NCI-H146 (cell line): ENCODE results near the gene CIT.

Experiments
- DNase-seq: peaks from one replicate; lab custom pipeline; 2025; lab: John Stamatoyannopoulos, UW

The CIT gene

GRCh38 chr12:119859241-119859640 lies 17.9 kb downstream of the CIT start:
- DNase-seq, result no peak

GRCh38 chr12:119857041-119857591 lies 20.0 kb downstream of the CIT start:
- no peak for DNase-seq

DNA sequence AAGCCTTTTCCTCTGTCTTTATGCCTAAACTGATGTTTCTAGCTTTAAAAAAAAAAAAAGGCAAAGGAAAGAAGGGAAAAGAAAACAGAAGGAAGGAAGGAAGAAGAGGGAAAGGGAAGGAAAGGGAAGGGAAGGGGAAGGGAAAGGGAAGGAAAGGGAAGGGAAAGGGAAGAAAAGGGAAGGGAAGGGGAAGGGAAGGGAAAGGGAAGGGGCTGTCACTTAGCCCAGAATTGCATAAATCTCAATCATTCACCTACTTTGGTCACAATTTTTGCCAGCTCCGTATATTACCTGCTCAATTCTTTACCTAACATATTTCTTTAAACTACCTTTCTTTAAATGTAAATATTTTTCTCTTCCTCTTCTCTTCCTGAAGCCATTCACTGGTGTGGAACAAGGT lies 26.8 kb downstream of the CIT start:
- DNase-seq, result no peak

- no peak for DNase-seq
These were observed 34.0 kb downstream of the CIT start for GRCh38 chr12:119843100-119843499.

DNA sequence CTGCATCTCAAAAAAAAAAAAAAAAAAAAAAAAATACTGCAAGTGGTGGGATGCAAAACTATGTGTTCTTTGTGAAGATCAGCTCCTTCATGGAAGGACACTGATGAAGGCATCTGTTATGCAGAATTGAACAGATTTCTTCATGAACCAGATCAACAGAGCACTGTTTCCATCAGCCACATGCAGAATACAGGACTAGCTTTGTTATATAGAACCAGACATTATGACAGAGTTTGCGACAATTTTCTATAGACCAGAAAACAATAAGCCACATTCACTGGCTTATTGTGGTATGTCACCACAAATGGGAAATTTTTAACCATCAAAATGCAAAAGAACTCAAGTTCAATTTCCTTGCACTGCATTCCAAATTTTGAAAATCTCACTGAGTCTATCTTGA lies 34.7 kb downstream of the CIT start:
- DNase-seq, result no peak

DNA sequence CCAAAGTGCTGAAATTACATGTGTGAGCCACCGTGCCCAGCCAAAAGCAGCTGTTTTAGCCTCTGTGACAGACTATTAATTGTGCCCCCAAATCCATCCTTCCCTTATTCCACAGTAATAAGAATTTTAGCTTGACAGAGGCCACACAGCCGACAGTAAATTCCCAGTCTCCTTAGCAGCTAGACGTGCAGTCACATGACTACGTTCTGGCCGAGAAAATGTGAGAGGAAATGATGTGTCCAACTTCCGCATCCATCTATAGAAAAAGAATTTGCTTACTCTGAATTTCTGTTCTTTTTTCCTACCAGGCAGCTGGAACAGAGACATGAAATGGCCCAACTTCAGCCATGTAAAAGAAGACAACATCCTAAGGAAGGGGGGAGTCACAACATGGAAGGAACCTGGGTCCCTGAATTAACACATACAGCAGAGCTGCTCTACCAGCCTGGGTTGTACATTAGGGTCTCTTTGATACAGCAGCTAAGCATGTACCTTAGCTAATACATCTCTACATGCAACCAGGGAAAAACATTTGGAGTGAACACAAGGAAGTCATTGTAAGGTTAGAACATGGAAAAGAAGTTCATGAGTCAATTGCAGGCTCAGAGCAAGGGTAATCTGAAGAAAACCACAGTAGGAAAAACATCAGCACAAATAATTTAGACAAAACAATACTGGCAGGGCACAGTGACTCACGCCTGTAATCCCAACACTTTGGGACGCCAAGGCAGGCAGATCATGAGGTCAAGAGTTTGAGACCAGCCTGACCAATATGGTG lies 35.5 kb downstream of the CIT start:
- no peak for DNase-seq

DNA sequence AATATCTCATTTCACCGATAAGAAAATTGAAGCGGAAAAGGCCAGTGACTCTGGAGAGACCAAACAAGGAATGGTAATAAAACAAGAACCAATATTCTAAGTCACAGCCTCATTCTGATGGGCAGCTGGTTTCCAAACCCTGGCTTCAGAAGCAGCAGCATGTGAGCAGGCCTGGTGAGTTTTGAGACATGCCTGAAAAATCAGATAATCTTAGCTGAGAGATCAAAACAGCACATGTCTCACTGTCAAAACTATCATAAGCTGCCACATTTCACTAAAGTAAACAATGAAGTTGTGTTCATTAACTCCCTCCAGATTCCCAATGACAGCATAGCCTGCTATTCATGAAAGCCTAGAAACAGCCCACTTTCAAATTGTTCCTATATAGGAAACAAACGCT lies 36.5 kb downstream of the CIT start:
- no peak for DNase-seq

DNA sequence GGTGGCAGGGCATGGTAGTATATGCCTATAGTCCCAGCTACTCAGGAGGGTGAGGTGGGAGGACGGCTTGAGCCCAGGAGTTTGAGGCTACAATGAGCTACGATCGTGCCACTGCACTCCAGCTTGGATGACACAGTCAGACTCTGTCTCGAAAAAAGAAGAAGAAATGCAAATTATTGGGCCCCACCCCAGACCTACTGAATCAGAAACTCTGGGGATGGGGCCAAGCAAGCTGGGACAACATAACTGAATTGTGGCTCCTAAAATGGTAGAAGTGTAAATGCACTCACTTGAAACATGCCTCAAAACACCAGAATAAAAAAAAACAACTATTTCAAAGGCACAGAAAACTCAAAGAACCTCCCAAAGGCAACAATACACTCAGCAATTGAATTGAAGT lies 37.0 kb downstream of the CIT start:
- DNase-seq, result no peak

GRCh38 chr12:119838826-119839600 lies 38.1 kb downstream of the CIT start:
- DNase-seq, result no peak

DNA sequence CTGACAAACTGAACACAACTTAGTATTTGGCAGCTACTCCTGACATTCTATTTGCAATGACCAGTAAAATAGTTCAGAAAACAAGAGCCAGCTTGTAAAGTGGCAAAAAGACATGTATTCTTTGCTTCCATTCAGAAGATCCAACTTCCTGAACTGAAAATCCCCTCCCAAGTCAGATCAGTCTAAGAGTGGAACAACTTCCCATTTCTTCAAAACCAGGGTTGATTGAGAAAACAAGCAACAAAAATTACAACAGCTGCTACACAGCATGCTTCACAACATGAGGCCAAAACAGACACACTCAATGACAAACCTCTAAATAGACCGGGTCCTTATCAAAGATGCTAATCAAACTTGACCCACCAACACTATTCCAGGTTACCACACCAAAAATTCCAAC lies 40.3 kb downstream of the CIT start:
- DNase-seq, result no peak

- peak; percentile 13 for DNase-seq
These were observed 42.1 kb downstream of the CIT start for GRCh38 chr12:119835068-119835467.

DNA sequence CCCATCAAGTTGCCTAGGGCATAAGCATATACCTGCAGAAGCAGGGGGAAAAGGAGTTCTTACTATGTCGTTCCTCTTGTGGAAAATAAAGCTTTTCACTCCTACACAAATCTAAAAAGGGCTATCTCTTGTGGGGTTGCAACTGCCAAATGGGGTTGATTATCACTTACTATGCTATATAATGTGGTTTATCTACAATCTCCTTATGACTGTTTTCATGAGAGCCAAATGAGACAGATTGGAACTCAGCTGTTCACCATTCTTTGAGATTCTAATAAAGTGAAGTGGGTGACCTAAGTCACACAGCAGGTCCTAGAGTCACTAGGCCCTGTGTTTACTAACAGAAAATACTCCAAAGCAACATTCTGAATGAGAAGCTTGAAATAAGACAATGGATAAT lies 47.7 kb downstream of the CIT start:
- no peak for DNase-seq

GRCh38 chr12:119828300-119828699 lies 48.8 kb downstream of the CIT start:
- no peak for DNase-seq

- DNase-seq, result no peak
These were observed 49.4 kb downstream of the CIT start for GRCh38 chr12:119827760-119828159.

GRCh38 chr12:119826661-119827445 lies 50.3 kb downstream of the CIT start:
- no peak for DNase-seq

GRCh38 chr12:119825262-119825661 lies 51.9 kb downstream of the CIT start:
- no peak for DNase-seq

GRCh38 chr12:119822046-119822445 lies 55.1 kb downstream of the CIT start:
- DNase-seq, result no peak

DNA sequence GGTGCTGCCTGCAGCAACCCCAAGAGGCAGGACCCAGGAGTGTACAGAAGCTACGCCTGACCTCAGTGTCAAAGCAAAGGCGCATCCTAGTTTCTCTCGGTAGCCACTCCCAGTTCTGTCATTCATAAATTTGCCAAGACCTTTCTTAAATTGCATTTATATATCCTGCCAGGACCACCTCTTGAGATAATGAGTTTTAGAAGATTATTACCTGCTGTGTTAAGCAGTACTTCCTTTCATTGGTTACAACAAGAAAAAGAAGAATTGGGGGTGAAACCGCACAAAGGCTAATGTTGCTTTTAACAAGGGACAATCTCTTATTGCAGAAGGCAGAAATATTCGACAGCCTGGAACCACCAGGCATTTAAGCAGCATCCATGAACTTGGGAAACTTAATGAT lies 57.8 kb downstream of the CIT start:
- no peak for DNase-seq

- DNase-seq, result no peak
These were observed 59.4 kb downstream of the CIT start for GRCh38 chr12:119817546-119818343.

GRCh38 chr12:119809023-119809422 lies 68.1 kb downstream of the CIT start:
- no peak for DNase-seq

- no peak for DNase-seq
These were observed 68.7 kb downstream of the CIT start for GRCh38 chr12:119808441-119808840.

DNA sequence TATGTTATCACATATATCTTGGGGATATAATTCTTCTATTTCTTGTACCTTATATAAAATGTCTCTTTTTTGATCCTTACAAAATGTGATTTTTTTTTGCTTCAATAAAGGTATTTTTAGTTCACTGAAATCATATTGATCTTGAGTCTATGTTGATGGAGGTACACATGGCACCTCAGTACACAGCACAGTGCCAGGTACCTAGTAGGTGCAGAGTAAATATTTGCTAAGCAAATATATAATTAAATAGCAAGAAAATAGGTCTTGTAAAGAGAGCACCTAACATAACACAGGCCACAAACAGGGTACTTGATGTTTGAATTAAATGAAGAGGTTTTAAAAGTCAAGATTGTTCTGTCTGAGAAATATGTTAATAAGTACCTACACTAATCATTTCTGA lies 69.7 kb downstream of the CIT start:
- peak; percentile 43 for DNase-seq
